ENCODE data around the gene GPR162.

DNA sequence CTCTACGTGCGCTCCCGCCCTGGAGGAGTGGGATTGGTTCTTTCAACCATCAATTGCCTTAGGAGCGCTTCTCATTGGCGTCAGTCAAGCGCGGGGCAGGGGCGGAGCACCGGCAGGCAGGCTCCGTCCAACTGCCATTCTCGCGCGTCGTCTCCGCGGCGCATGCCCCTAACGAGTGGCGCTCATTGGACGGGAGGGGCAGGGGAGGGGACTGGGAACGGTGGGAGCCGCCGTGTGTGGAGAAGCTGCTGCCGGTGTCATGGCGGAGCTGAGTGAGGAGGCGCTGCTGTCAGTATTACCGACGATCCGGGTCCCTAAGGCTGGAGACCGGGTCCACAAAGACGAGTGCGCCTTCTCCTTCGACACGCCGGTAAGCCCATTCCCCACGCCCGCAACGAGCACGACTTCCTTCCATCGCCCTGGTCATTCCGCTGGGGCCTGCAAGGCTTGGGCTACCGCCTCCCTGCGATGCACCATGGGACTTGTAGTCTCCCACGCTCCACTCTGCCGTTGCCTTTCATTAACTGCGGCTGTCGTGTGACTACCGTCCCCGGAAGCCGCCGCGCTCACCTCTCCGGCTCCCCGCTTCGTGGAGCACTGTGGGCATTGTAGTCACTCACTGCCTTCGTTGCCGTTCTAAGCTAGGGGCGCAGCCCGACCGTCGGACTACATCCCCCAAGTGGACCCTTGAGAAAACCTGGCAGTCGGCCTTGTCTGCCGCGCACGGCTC lies 30.5 kb downstream of the GPR162 start, which contains the start of gene USP5:
- no peak; the same call in 1 of the 2 replicates for TF ChIP-seq EP300 (IDR thresholded peaks at IDR 0.05; ENCODE audit: borderline replicate concordance)
- TF ChIP-seq, protein P1, sequence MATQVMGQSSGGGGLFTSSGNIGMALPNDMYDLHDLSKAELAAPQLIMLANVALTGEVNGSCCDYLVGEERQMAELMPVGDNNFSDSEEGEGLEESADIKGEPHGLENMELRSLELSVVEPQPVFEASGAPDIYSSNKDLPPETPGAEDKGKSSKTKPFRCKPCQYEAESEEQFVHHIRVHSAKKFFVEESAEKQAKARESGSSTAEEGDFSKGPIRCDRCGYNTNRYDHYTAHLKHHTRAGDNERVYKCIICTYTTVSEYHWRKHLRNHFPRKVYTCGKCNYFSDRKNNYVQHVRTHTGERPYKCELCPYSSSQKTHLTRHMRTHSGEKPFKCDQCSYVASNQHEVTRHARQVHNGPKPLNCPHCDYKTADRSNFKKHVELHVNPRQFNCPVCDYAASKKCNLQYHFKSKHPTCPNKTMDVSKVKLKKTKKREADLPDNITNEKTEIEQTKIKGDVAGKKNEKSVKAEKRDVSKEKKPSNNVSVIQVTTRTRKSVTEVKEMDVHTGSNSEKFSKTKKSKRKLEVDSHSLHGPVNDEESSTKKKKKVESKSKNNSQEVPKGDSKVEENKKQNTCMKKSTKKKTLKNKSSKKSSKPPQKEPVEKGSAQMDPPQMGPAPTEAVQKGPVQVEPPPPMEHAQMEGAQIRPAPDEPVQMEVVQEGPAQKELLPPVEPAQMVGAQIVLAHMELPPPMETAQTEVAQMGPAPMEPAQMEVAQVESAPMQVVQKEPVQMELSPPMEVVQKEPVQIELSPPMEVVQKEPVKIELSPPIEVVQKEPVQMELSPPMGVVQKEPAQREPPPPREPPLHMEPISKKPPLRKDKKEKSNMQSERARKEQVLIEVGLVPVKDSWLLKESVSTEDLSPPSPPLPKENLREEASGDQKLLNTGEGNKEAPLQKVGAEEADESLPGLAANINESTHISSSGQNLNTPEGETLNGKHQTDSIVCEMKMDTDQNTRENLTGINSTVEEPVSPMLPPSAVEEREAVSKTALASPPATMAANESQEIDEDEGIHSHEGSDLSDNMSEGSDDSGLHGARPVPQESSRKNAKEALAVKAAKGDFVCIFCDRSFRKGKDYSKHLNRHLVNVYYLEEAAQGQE (IDR thresholded peaks at IDR 0.05; ENCODE audit: low read depth): no peak
- TF ChIP-seq, protein P2, sequence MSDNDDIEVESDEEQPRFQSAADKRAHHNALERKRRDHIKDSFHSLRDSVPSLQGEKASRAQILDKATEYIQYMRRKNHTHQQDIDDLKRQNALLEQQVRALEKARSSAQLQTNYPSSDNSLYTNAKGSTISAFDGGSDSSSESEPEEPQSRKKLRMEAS (IDR thresholded peaks at IDR 0.05): peak; percentile 70
- no peak for TF ChIP-seq FOXM1 (IDR thresholded peaks at IDR 0.05; ENCODE audit: borderline replicate concordance, low read depth)
- TF ChIP-seq TAF1 (IDR thresholded peaks at IDR 0.05; ENCODE audit: low read depth): no peak; the same call in none of the 2 replicates
- TF ChIP-seq CREB1 (IDR thresholded peaks at IDR 0.05; ENCODE audit: low read depth): peak; percentile 84
- TF ChIP-seq EGR1 (IDR thresholded peaks at IDR 0.05): peak; percentile 50; the same call in 1 of the 2 replicates
- peak; percentile 100 for TF ChIP-seq NFIC (IDR thresholded peaks at IDR 0.05)
- TF ChIP-seq RAD21 (IDR thresholded peaks at IDR 0.05; ENCODE audit: low read depth): no peak
